WTC11 (cell line): Measurements from ENCODE around the gene NELL2. TPM values are rescaled to one million over a fixed set of nuclear protein-coding genes. Genes with fewer than 3 reads are reported as not detected.

Experiments used
- ATAC-seq: fragments of 200-7000 bp; cut with Tn5 transposase; 2 replicates; pipeline ENCODE4 v1.10.0; 2021; ENCODE audit warnings: mild to moderate bottlenecking, moderate library complexity
- CTCF ChIA-PET: fragments of 300-600 bp; sonication (Branson Sonifier 250); formaldehyde crosslinking; loops from one replicate; lab custom pipeline; 2021; ENCODE audit warnings: antibody characterized with exemption; lab: Charles Lee
- POLR2A ChIA-PET: fragments of 350-600 bp; sonication (Branson Sonifier 250); formaldehyde crosslinking; loops from one replicate; lab custom pipeline; 2021; ENCODE audit warnings: antibody characterized with exemption; lab: Charles Lee
- DNase-seq: peaks from one replicate; pipeline ENCODE4 v3.0.0; 2021; ENCODE audit warnings: low spot score
- H3K27ac Mint-ChIP-seq: 2 replicates; pipeline ENCODE4 v1.8.0; 2021; ENCODE audit warnings: mixed read lengths
- H3K27me3 Mint-ChIP-seq: 2 replicates; pipeline ENCODE4 v1.8.0; 2021; ENCODE audit warnings: low read depth, mild to moderate bottlenecking, moderate library complexity, mixed read lengths
- H3K36me3 Mint-ChIP-seq: 2 replicates; pipeline ENCODE4 v1.8.0; 2021; ENCODE audit warnings: mixed read lengths
- H3K4me1 Mint-ChIP-seq: 2 replicates; pipeline ENCODE4 v1.8.0; 2022; ENCODE audit warnings: mixed read lengths
- H3K4me3 Mint-ChIP-seq: 2 replicates; pipeline ENCODE4 v1.8.0; 2021; ENCODE audit warnings: mild to moderate bottlenecking, moderate library complexity, mixed read lengths
- H3K9me3 Mint-ChIP-seq: 2 replicates; pipeline ENCODE4 v1.8.0; 2021; ENCODE audit warnings: mixed read lengths
- FOXJ3 ChIP-seq: sonication (generic); formaldehyde crosslinking; IDR thresholded peaks from 2 replicates; pipeline ENCODE4 v1.9.0; 2021; ENCODE audit warnings: missing genetic modification reagents, mild to moderate bottlenecking, borderline replicate concordance
- HMGA2 ChIP-seq: fragments of 250-450 bp; sonication (Bioruptor Pico); IDR thresholded peaks from 2 replicates; pipeline ENCODE4 v1.4.0; 2021; ENCODE audit warnings: mild to moderate bottlenecking, moderate library complexity
- IRF1 ChIP-seq: sonication (generic); formaldehyde crosslinking; IDR thresholded peaks from 2 replicates; pipeline ENCODE4 v1.8.0; 2023; ENCODE audit warnings: missing genetic modification reagents
- MAX ChIP-seq: sonication (generic); formaldehyde crosslinking; IDR thresholded peaks from 2 replicates; pipeline ENCODE4 v1.8.0; 2022; ENCODE audit warnings: mild to moderate bottlenecking, missing genetic modification reagents
- MXD4 ChIP-seq: fragments of 250-450 bp; sonication (Bioruptor Pico); IDR thresholded peaks from 2 replicates; pipeline ENCODE4 v1.8.0; 2021; ENCODE audit warnings: mild to moderate bottlenecking, moderate library complexity, borderline replicate concordance
- NFE2L1 ChIP-seq: sonication (generic); formaldehyde crosslinking; IDR thresholded peaks from 2 replicates; pipeline ENCODE4 v1.8.1; 2023; ENCODE audit warnings: missing genetic modification reagents
- STAT6 ChIP-seq: sonication (generic); formaldehyde crosslinking; conservative IDR thresholded peaks from 2 replicates; pipeline ENCODE4 v1.8.1; 2023; ENCODE audit warnings: mild to moderate bottlenecking, low read depth, missing genetic modification reagents, moderate library complexity
- TCF7 ChIP-seq: sonication (generic); formaldehyde crosslinking; IDR thresholded peaks from 2 replicates; pipeline ENCODE4 v1.8.0; 2022; ENCODE audit warnings: mild to moderate bottlenecking, low read depth, missing genetic modification reagents, moderate library complexity
- ZBTB21 ChIP-seq: sonication (generic); formaldehyde crosslinking; IDR thresholded peaks from 2 replicates; pipeline ENCODE4 v1.8.1; 2023; ENCODE audit warnings: mild to moderate bottlenecking, missing genetic modification reagents, borderline replicate concordance
- ZNF219 ChIP-seq: sonication (generic); formaldehyde crosslinking; IDR thresholded peaks from 2 replicates; pipeline ENCODE4 v1.8.0; 2023; ENCODE audit warnings: missing genetic modification reagents, mild to moderate bottlenecking, borderline replicate concordance
- ZNF281 ChIP-seq: sonication (generic); formaldehyde crosslinking; IDR thresholded peaks from 2 replicates; pipeline ENCODE4 v1.8.0; 2023; ENCODE audit warnings: mild to moderate bottlenecking, missing genetic modification reagents
- ZNF416 ChIP-seq: fragments of 250-450 bp; sonication (Bioruptor Pico); IDR thresholded peaks from 2 replicates; pipeline ENCODE4 v1.9.0; 2021; ENCODE audit warnings: mild to moderate bottlenecking, inconsistent platforms
- total RNA-seq: library from RNA; stranded (reverse); gene quantifications from 3 replicates; pipeline ENCODE4 v1.2.3, GENCODE V29; 2021
- TF ChIP-seq, protein P1 (sequence below): sonication (generic); formaldehyde crosslinking; IDR thresholded peaks from 2 replicates; pipeline ENCODE4 v1.8.1; 2022; ENCODE audit warnings: missing genetic modification reagents, borderline replicate concordance
- TF ChIP-seq, protein P2 (sequence below): sonication (generic); formaldehyde crosslinking; IDR thresholded peaks from 2 replicates; pipeline ENCODE4 v1.8.1; 2022; ENCODE audit warnings: low read depth, mild to moderate bottlenecking, moderate library complexity, missing genetic modification reagents, borderline replicate concordance
- TF ChIP-seq, protein P3 (sequence below): fragments of 250-450 bp; sonication (Bioruptor Pico); IDR thresholded peaks from 2 replicates; pipeline ENCODE4 v1.9.0; 2021; ENCODE audit warnings: mild to moderate bottlenecking, borderline replicate concordance

NELL2 gene
- total RNA-seq, 1 experiment from 2014 or later, result 37.4 TPM

DNA sequence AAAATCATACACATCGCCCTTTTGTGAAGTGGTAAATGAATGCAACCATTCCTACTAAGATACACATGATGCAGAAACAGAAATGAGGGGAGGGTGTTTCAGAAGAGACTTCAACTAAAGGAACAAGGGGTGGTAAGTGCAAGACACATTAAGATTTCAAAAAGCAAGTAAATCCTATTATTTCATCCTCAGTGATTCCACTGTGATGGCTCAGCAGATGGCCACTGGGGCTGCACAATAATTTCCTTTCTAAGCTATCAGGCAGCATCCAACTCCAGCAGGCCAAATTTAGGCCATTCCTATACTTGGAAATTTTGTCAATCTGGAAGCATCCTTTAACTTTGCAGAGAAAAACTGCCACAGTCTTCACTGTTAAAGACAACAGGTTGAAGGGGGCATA is 272.4 kb downstream of the NELL2 start:
- POLR2A ChIA-PET, result no interaction called here
- CTCF ChIA-PET, result no interaction called here
- Mint-ChIP-seq H3K36me3 (0 out of 2 replicates have a peak, but pooled peaks cover 3% of the 10 kb centered on the region), H3K27me3 (no peaks in the 10 kb centered on the region), H3K4me1 (peaks cover 15% of the 10 kb centered on the region), H3K9me3 (no peaks in the 10 kb centered on the region), H3K4me3 (no peak overlapping the region), H3K27ac (no peak overlapping the region)
- DNase-seq (no peak), ATAC-seq (no peak)
- TF ChIP-seq FOXJ3 (no peak), ZNF281 (CRISPR knock-in tag) (no peak), ZBTB21 (CRISPR knock-in tag) (no peak), HMGA2 (no peak)

GRCh38 chr12:44592626-44593025 is 283.5 kb downstream of the NELL2 start:
- DNase-seq, result no peak
- Mint-ChIP-seq H3K4me1 (peaks cover 13% of the 10 kb centered on the region), H3K9me3 (peaks cover 6% of the 10 kb centered on the region), H3K4me3 (no peak overlapping the region)
- CTCF ChIA-PET, result no interaction called here
- no peak for TF ChIP-seq NFE2L1 (CRISPR knock-in tag)
- TF ChIP-seq, all 79 proteins: peak for 0
- POLR2A ChIA-PET, result no interaction called here
- Mint-ChIP-seq H3K27ac (no peak overlapping the region), H3K36me3 (no peaks in the 10 kb centered on the region; the same call in 1 of the 2 replicates), H3K27me3 (no peaks in the 10 kb centered on the region)
- no peak for ATAC-seq

DNA sequence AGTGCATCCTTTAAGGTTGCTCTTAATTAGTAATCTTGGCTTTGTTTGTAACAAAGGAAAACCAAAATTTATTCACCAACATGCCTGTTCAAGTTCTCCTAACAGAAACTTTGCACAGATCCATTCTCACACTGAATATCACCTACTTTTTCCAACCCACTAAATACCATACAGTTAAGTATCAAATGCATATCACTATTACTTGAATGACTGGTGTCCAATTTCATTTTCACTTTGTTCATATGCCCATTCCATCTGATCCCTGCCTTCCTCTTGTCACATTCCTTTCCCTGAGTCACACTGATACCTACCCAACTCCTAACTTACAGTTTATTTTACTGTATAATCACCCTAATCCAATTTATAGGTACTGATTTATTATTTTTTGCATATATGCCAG is 286.4 kb downstream of the NELL2 start:
- Mint-ChIP-seq H3K27ac (peak overlapping the region; percentile 74; the same call in 1 of the 2 replicates), H3K4me3 (no peak overlapping the region), H3K27me3 (no peaks in the 10 kb centered on the region), H3K9me3 (peaks cover 6% of the 10 kb centered on the region), H3K4me1 (peaks cover 19% of the 10 kb centered on the region), H3K36me3 (no peaks in the 10 kb centered on the region; the same call in 1 of the 2 replicates)
- ChIA-PET CTCF (no interaction called here), POLR2A (no interaction called here)
- ATAC-seq (no peak), DNase-seq (no peak)
- TF ChIP-seq TCF7 (CRISPR knock-in tag) (no peak), IRF1 (no peak), ZNF416 (CRISPR knock-in tag) (no peak), ZNF219 (CRISPR knock-in tag) (no peak), MAX (CRISPR knock-in tag) (no peak), STAT6 (CRISPR knock-in tag) (no peak), MXD4 (no peak), FOXJ3 (no peak)
- TF ChIP-seq, protein P1, sequence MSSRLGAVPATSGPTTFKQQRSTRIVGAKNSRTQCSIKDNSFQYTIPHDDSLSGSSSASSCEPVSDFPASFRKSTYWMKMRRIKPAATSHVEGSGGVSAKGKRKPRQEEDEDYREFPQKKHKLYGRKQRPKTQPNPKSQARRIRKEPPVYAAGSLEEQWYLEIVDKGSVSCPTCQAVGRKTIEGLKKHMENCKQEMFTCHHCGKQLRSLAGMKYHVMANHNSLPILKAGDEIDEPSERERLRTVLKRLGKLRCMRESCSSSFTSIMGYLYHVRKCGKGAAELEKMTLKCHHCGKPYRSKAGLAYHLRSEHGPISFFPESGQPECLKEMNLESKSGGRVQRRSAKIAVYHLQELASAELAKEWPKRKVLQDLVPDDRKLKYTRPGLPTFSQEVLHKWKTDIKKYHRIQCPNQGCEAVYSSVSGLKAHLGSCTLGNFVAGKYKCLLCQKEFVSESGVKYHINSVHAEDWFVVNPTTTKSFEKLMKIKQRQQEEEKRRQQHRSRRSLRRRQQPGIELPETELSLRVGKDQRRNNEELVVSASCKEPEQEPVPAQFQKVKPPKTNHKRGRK (CRISPR knock-in tag), result no peak
- TF ChIP-seq, protein P2, sequence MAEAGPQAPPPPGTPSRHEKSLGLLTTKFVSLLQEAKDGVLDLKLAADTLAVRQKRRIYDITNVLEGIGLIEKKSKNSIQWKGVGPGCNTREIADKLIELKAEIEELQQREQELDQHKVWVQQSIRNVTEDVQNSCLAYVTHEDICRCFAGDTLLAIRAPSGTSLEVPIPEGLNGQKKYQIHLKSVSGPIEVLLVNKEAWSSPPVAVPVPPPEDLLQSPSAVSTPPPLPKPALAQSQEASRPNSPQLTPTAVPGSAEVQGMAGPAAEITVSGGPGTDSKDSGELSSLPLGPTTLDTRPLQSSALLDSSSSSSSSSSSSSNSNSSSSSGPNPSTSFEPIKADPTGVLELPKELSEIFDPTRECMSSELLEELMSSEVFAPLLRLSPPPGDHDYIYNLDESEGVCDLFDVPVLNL, result no peak
- TF ChIP-seq, protein P3, sequence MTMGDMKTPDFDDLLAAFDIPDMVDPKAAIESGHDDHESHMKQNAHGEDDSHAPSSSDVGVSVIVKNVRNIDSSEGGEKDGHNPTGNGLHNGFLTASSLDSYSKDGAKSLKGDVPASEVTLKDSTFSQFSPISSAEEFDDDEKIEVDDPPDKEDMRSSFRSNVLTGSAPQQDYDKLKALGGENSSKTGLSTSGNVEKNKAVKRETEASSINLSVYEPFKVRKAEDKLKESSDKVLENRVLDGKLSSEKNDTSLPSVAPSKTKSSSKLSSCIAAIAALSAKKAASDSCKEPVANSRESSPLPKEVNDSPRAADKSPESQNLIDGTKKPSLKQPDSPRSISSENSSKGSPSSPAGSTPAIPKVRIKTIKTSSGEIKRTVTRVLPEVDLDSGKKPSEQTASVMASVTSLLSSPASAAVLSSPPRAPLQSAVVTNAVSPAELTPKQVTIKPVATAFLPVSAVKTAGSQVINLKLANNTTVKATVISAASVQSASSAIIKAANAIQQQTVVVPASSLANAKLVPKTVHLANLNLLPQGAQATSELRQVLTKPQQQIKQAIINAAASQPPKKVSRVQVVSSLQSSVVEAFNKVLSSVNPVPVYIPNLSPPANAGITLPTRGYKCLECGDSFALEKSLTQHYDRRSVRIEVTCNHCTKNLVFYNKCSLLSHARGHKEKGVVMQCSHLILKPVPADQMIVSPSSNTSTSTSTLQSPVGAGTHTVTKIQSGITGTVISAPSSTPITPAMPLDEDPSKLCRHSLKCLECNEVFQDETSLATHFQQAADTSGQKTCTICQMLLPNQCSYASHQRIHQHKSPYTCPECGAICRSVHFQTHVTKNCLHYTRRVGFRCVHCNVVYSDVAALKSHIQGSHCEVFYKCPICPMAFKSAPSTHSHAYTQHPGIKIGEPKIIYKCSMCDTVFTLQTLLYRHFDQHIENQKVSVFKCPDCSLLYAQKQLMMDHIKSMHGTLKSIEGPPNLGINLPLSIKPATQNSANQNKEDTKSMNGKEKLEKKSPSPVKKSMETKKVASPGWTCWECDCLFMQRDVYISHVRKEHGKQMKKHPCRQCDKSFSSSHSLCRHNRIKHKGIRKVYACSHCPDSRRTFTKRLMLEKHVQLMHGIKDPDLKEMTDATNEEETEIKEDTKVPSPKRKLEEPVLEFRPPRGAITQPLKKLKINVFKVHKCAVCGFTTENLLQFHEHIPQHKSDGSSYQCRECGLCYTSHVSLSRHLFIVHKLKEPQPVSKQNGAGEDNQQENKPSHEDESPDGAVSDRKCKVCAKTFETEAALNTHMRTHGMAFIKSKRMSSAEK (CRISPR knock-in tag), result no peak
